ENCODE data around the gene ATP2A1. TPM values are rescaled to one million over a fixed set of nuclear protein-coding genes. Genes with fewer than 3 reads are reported as not detected.

ATP2A1 gene
- polyA plus RNA-seq, 1 donor (not counting 4 experiments of a cell fraction or from before 2014, with no cell fraction given): 0.12 TPM

DNA sequence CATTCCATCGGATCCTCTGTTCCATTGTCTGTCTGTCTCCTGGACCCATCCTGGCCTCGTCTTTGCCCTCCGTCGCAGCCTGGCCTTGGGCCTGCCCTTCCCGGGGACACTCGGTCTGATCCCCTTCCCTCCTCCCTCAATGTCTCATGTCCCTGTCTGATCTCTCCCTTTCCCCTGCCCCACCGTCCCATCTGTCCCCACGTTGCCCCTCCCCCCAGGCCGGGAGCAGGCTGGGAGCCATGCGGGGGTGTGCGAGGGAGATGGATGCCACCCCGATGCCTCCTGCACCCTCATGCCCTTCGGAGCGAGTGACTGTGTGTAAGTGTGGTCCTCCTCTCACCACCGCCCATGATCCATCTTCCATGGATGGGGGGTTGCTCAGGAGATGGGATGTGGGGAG, 5.3 kb upstream of the ATP2A1 start:
- Histone ChIP-seq H3K9ac (ENCODE audit: control insufficient read depth, extremely low read depth, insufficient read depth, low read length) (no peak overlapping the region), H3K27ac (ENCODE audit: control insufficient read depth, insufficient read depth, low read length) (no peak overlapping the region), H3K36me3 (ENCODE audit: control insufficient read depth in 2 of 2, extremely low read depth in 1 of 2, insufficient read depth in 2 of 2, low read length in 2 of 2) (peaks cover 23 to 26% of the 10 kb centered on the region in 2 experiments), H4K20me1 (ENCODE audit: control insufficient read depth, extremely low read depth, insufficient read depth, low read length) (no peaks in the 10 kb centered on the region), H3K9me1 (ENCODE audit: control insufficient read depth, extremely low read depth, insufficient read depth, low read length) (no peaks in the 10 kb centered on the region), H3K4me1 (ENCODE audit: control insufficient read depth, extremely low read depth, insufficient read depth, low read length) (no peaks in the 10 kb centered on the region), H3K9me3 (ENCODE audit: control insufficient read depth, low read depth, low read length) (no peaks in the 10 kb centered on the region), H3K4me2 (ENCODE audit: control insufficient read depth, extremely low read depth, insufficient read depth, low read depth, low read length) (no peak overlapping the region), H3K4me3 (ENCODE audit: control insufficient read depth in 2 of 3, extremely low read depth in 1 of 3, insufficient read depth in 2 of 3, low read depth in 1 of 3, low read length in 3 of 3) (no peak overlapping the region), H2AFZ (ENCODE audit: control insufficient read depth, low read length) (no peak overlapping the region), H3K27me3 (ENCODE audit: control insufficient read depth, extremely low read depth, insufficient read depth, low read length) (no peaks in the 10 kb centered on the region), H3K79me2 (ENCODE audit: control insufficient read depth, insufficient read depth, low read length) (no peaks in the 10 kb centered on the region)
- dilution Hi-C loops (cut with MboI; ENCODE audit: extremely low pct_ligation_motif_present, low sequenced_read_pairs): no loop called here
- DNase-seq (ENCODE audit: low read depth, low spot score) (no peak), FAIRE-seq (no peak)
- TF ChIP-seq, protein P1, sequence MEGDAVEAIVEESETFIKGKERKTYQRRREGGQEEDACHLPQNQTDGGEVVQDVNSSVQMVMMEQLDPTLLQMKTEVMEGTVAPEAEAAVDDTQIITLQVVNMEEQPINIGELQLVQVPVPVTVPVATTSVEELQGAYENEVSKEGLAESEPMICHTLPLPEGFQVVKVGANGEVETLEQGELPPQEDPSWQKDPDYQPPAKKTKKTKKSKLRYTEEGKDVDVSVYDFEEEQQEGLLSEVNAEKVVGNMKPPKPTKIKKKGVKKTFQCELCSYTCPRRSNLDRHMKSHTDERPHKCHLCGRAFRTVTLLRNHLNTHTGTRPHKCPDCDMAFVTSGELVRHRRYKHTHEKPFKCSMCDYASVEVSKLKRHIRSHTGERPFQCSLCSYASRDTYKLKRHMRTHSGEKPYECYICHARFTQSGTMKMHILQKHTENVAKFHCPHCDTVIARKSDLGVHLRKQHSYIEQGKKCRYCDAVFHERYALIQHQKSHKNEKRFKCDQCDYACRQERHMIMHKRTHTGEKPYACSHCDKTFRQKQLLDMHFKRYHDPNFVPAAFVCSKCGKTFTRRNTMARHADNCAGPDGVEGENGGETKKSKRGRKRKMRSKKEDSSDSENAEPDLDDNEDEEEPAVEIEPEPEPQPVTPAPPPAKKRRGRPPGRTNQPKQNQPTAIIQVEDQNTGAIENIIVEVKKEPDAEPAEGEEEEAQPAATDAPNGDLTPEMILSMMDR (optimal IDR thresholded peaks at IDR 0.05 in 1 of 3, IDR thresholded peaks at IDR 0.05 in 1 of 3, conservative IDR thresholded peaks at IDR 0.05 in 1 of 3; ENCODE audit: extremely low read depth in 1 of 3, insufficient read depth in 2 of 3, low read length in 3 of 3): no peak
- TF ChIP-seq EZH2 (IDR thresholded peaks at IDR 0.05; ENCODE audit: low read length): no peak

DNA sequence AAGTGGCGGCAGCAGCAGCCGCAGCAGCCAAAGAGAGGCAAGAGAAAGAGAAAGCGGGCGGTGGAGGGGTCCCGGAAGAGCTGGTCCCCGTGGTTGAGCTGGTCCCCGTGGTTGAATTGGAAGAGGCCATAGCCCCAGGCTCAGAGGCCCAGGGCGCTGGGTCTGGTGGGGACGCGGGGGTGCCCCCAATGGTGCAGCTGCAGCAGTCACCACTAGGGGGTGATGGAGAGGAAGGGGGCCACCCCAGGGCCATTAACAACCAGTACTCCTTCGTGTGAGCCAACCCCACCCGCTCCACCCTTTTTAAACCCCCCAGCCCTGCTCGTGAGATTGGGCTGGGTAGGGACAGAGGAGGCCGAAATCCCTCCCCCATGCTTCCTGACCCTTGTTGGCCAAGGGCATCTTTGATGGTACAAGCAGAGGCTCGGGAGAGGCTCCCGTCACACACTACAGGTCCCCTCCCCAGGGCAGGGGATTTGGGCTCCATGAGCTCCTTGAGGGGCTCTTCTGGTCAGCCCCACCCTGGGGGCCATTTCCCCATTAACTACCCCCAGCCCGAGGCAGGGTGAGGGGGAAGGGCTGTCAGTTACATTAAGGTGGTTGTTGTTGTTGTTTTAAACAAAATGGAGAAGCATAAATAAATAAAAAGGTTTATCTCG, 4.6 kb upstream of the ATP2A1 start:
- dilution Hi-C loops (cut with MboI; ENCODE audit: extremely low pct_ligation_motif_present, low sequenced_read_pairs): no loop called here
- Histone ChIP-seq H3K9ac (ENCODE audit: control insufficient read depth, extremely low read depth, insufficient read depth, low read length) (no peak overlapping the region), H3K4me3 (ENCODE audit: control insufficient read depth in 2 of 3, extremely low read depth in 1 of 3, insufficient read depth in 2 of 3, low read depth in 1 of 3, low read length in 3 of 3) (no peak overlapping the region), H4K20me1 (ENCODE audit: control insufficient read depth, extremely low read depth, insufficient read depth, low read length) (no peaks in the 10 kb centered on the region), H3K36me3 (ENCODE audit: control insufficient read depth in 2 of 2, extremely low read depth in 1 of 2, insufficient read depth in 2 of 2, low read length in 2 of 2) (peaks cover 23 to 25% of the 10 kb centered on the region in 2 experiments), H3K9me1 (ENCODE audit: control insufficient read depth, extremely low read depth, insufficient read depth, low read length) (no peaks in the 10 kb centered on the region), H3K27ac (ENCODE audit: control insufficient read depth, insufficient read depth, low read length) (no peak overlapping the region), H3K4me2 (ENCODE audit: control insufficient read depth, extremely low read depth, insufficient read depth, low read depth, low read length) (no peak overlapping the region), H3K4me1 (ENCODE audit: control insufficient read depth, extremely low read depth, insufficient read depth, low read length) (no peaks in the 10 kb centered on the region), H2AFZ (ENCODE audit: control insufficient read depth, low read length) (no peak overlapping the region), H3K79me2 (ENCODE audit: control insufficient read depth, insufficient read depth, low read length) (no peaks in the 10 kb centered on the region), H3K27me3 (ENCODE audit: control insufficient read depth, extremely low read depth, insufficient read depth, low read length) (no peaks in the 10 kb centered on the region), H3K9me3 (ENCODE audit: control insufficient read depth, low read depth, low read length) (no peaks in the 10 kb centered on the region)
- no peak for TF ChIP-seq EZH2 (IDR thresholded peaks at IDR 0.05; ENCODE audit: low read length)
- TF ChIP-seq, protein P1 (optimal IDR thresholded peaks at IDR 0.05 in 1 of 3, IDR thresholded peaks at IDR 0.05 in 1 of 3, conservative IDR thresholded peaks at IDR 0.05 in 1 of 3; ENCODE audit: extremely low read depth in 1 of 3, insufficient read depth in 2 of 3, low read length in 3 of 3): peak; percentile 61 to 85 (median 72)
- FAIRE-seq: no peak
- DNase-seq (ENCODE audit: low read depth, low spot score): no peak
